GM18526 (cell line): ENCODE measurements around the gene TMC5.

Experiments
- POLR2A ChIP-seq: IDR thresholded peaks from 3 replicates; pipeline ENCODE4 v1.6.1; 2011; ENCODE audit not compliant: insufficient read length; ENCODE audit errors: extremely low read depth

The TMC5 gene

DNA sequence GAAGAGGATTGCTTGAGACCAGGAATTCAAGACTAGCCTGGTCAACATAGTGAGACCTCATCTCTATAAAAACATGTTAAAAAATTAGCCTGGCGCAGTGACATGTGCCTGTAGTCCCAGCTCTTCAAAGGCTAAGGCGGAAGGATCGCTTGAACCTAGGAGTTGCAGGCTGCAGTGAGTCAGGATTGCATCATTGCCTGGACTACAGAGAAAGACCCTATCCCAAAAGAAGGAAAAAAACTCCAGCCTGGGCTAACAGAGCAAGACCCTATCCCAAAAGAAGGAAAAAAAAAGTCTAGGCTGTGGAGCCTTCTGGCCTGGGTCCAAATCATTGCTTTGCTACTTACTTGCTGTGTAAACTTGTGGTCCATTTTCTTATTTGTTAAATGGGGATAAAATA, 111.0 kb downstream of the TMC5 start:
- no peak for TF ChIP-seq POLR2A

- TF ChIP-seq POLR2A = no peak
Observed at GRCh38 chr16:19532601-19533000, 114.9 kb downstream of the TMC5 start.

GRCh38 chr16:19540241-19540970, 122.7 kb downstream of the TMC5 start:
- no peak for TF ChIP-seq POLR2A

DNA sequence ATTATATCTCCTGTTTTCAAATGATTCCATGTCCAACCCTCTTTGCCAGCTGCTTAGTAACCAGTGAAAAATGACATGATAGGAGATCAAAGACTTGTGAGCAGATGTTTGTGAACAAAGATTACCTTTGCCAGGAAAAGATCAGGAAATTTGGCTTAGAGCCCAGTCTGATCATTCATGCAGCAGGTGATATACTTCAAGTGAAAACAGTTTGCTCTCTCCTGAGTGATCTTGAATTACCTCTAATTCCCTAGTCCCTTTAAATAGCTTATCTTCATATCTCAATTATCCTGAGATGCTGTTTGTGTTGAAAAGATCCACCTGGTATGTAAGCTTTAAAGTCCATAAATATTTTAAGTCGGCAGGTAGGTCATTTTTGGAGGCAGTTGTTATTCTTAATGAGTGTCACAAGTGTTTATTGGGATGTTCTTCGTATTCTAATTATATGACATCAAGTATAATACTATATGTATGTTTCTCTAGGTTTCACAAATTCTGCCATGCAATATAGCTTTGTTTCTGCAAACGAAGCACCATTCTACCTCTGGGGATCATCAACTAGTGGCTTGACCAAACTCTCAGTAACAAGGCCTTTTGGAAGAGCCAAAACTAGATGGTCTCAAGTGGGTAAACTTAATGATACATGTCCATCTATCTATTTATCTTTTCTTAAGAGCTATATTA, 124.6 kb downstream of the TMC5 start:
- TF ChIP-seq POLR2A = no peak

DNA sequence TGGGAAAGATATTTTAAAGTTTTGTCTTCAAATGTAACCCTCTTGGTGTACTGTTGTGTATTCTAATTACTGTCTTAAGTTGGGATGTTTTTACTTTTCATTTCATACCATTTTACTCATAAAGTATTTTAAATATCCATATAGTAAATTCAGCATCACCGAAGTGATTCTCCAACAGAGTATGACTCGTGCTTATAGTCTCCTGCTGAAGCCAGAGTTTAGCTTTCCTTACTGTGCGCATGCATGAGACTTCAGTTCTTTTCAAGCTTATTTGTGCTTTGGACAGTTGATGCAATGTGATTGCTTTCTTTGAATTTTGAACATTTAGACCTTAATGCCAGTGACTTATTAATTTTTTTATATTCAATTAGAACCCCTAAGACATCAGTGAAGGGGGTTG, 130.5 kb downstream of the TMC5 start:
- no peak for TF ChIP-seq POLR2A
